GM19099 (cell line): ENCODE results near the gene SAG.

Experiments used
- POLR2A ChIP-seq: IDR thresholded peaks from 3 replicates; pipeline ENCODE4 v1.6.1; 2011; ENCODE audit warnings: low read depth; ENCODE audit not compliant: insufficient read length; ENCODE audit errors: extremely low read depth

SAG gene

DNA sequence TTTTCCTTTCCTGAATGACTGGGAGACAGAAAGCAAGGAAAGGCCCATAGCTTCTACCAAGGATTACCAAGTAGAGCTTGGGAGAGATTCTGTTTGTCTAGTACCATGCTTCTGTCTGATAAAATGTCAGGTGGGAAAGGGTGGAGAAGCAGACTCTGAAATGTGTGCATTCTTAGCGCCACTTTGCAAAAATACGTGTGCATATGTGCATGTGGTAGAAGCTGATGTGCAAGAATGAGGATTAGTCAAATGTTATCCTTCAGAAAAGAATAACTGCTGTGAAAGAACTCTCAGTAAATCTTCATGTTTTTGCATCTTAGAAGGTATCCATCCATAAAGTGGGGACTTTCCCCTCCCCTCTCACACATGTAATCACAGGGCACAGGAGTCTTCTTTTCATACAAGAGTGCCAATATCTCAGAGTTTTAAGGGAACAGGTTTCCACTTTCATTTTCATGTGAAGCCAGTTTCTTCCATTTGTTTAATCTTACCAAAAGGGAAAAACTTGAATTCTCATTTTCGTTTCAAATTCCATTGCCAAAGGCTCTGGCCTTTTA lies 31.3 kb downstream of the SAG start:
- no peak for TF ChIP-seq POLR2A

DNA sequence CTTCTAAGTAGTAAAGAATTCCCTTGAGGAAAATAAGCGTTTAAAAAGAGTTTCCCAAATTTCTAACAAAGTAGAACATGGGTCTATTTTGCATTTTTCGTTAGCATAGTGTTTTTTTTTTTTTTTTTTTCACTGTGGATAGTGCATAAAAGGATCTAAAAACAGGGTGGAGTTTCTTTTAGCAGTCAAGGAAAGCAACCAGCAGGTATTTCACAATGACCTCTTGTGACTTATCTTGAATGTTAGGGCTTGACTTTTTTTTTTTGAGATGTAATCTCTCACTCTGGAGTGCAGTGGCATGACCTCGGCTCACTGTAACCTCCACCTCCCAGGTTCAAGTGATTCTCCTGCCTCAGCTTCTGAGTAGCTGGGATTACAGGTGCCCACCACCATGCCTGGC lies 31.8 kb downstream of the SAG start:
- no peak for TF ChIP-seq POLR2A

DNA sequence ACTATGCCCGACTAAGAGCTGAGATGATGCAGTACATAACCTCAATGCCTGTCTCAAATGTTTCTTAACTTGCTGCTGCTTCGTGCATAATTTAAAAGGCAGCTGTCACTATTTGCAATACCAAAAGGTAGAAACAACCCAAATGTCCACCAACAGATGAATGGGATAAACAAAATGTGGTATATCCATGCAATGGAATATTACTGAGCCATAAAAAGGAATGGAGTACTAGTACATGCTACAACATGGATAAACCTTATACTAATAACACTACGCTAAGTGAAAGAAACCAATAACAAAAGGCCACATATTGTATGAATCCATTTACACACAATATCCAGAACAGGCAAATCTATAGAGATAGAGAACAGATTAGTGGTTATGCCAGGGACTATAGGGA lies 33.7 kb downstream of the SAG start:
- no peak for TF ChIP-seq POLR2A

DNA sequence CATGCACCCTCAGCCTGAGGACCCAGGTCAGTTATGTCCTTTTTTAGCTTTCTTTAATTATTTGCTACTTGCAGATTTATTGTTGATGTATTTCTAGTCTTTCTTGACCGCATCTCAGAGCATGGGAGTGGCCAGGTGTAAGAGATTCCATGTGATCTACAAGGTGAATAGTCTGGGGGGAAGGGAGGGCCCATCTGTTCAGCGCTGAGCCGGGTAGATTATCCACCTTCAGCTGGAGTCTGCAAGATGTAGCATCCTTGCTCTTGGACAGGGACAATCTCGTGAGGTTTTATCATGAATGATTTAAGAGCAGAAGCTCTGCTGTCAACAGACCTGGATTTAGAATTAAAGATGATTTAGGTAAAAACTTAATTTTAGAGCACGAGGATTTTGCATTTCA lies 34.7 kb downstream of the SAG start:
- no peak for TF ChIP-seq POLR2A

DNA sequence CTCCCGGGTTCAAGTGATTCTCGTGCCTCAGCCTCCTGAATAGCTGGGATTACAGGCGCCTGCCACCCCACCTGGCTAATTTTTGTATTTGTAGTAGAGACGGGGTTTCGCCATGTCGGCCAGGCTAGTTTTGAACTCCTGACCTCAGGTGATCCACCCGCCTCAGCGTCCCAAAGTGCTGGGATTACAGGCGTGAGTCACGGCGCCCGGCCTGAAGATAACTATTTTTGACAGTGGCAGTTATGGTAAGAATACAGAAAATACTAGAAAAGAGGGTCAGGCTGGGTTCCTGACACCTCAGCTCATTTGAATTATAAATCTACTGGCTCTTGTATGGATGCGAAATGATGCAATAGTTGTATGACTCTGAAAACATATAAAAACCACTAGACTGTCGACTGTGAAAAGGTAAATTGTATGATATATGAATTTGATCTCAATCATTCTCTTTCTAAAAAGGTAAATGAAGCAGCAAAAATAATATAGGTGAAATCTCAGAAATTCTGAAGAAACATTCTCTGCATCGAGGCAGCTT lies 35.6 kb downstream of the SAG start:
- TF ChIP-seq POLR2A: no peak

DNA sequence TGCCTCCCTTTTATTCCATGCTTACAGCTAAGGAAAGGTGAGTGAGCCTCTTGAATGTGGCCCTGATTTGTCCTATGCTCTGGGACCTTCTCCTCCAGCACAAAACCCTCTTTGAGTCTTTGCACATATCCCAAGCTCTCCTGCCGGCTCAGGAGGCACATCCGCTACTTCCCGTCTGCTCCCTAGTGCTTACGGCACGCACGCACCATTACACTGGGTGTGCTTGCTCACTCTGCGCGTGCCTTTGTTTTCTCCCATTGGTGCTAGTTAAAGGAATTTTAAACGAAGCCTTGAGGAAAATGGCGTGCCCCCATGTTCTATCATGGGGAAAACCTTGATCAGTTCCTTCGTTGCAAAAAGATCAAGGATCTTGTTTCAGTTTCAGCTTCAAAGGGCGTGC lies 38.8 kb downstream of the SAG start:
- no peak for TF ChIP-seq POLR2A

DNA sequence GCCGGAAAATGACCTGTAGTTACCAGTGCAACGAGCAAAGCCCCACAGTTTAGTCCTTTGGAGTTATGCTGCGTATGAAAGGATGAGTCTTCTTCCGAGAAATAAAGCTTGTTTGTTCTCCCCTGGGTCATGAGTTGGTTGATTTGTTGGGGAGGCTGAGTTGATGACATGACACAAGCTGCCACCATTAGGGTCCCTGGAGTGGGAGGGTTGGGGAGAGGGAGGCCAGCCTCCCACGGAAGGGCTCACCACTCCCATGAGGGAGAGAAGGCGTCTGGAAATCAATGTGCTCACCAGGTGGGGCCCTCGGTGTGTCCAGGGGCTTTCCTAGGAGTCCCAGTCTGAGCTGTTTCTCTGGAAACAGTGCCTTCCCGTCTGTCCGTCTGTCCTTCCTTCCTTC lies 39.3 kb downstream of the SAG start:
- no peak for TF ChIP-seq POLR2A

DNA sequence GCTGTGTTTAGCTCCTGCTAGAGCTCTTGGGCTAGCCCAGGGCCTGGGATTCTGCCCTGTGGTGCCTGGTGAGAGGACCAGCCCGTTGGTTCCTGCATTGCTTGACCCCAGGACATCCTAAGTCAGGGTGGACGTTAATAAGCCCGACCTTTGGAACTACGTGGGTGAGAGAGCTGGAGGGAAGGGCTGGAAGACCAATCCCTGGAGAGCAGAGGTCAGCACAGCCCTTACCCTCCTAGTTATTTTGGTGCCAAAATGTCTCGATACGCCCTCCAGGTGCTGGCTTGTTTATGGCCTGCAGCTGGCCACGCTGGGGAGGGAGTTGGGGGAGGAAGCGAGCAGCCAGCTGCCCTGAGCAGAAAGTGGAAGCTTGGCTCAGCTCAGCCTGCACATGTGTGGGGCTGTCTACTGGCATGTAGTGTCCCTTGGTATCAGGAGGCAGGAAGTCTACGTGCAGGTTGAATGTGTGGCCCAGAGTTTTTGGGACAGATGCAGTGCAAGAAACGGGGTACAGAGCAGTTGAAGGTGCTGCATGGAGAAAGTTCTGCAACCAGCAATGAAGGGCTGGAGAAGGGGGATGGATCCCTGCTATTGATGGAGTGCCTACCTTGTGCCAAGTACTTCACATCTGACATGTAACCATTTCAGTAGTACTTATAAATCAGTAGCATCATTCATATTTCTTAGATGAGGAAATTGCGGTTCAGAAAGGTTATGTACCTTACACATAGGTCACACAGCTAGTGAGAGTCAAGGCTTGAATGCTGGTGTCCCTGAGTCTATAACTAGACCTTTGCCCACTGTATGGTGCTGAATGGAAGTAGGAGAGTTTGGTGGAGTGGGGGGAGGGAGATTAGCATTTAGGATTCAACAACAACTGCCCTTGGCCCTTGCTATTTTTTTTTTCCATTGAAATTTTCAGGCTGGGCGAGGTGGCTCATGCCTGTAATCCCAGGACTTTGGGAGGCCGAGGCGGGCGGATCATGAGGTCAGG lies 41.7 kb downstream of the SAG start:
- TF ChIP-seq POLR2A: no peak

DNA sequence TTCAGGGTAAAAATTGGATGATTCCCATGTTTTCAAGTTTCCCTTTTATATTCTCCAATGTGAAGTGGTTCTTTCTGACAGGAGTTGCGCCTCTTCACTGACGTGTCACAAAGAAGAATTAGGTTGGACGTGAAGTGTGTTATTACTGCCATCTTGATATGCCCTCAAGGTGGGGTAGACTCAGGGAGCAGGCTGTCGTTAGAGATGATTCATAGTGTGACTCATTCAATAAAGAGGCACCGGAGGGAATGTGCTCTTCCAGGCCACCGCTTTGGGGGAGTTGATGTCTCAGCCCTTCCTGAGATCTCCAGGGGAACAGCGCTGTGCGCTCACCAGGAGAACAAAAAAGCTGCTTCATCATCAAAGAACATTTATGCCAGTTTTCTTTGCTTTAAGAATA lies 43.1 kb downstream of the SAG start:
- no peak for TF ChIP-seq POLR2A

DNA sequence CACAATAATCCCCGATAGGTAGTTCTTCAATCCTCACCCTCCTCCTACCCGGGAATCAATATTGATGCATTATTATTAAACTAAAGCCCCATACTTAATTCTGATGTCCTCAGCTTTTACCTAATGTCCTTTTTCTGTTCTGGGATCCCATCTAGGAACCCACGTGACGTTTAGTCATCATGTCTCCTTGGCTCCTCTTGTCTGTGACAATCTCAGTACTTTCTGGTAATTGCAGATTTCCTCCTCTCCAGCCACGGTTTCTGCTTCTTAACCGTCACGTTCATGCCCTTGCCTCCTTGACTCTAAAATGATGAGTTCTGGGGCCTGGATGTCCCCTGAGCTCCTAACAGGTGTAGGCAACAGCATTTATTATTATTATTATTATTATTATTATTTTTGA lies 43.8 kb downstream of the SAG start:
- TF ChIP-seq POLR2A: no peak

DNA sequence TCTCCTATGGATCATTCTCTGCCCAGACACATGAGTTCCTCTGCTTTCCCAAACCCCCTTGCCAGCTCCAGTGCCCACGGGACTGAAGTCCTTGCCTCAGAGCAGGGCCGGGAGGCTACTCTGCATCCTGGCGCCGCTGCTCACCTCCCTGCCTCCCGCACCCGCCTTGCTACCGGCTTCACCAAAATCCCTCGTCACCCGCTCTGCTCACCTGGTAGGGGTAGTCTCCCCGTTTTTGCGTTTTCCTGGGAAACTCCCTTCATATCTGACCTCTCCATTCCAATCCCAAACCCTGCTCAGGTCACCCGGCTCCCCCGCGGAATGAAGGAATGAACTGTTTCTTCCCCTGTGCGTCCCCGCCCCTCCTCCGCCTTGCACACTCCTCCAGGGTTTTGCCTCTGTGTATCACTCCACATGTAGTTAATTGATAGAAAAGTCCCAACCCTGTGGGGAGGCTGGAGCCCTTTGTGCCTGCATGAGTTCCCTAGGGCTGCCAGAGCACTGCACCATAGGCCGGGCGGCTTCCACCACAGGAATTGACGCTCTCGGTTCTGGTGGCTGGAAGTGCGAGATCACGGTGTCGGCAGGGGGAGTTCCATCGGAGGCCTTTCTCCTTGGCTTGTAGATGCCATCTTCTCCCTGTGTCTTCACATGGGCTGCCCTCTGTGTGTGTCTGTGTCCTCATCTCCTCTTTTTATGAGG lies 44.7 kb downstream of the SAG start:
- TF ChIP-seq POLR2A: no peak

DNA sequence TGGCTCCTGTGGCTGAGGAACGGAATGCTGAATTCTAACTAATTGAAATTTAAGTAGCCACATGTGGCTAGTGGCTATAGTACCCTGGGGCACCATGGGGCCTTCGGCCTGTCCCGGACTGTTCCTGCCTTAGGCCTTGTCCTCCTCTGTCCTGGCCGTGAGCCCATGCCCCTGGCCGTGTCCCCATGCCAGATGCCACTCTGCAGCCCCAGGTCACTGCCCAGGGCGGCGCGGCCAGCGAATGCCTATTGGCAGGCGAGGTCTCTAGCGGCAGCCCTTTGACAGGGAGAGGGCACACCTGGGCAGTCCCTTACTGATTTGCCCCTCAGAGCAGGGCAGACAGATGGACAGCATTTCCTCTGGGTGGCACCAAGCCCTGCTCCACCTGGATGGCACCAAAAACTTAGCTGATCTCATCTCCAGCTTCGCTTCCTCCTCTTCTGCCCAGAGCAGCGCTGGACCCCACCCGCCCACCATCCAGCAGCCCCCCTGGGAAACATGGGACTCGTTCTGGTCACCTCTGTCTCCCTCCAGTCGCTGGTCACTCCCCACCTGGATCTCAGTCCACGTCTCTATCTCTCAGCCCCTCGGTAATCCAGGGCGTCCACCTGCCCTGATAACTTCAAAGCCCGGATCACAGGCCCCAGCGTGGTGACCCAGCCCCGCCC lies 45.6 kb downstream of the SAG start:
- no peak for TF ChIP-seq POLR2A

DNA sequence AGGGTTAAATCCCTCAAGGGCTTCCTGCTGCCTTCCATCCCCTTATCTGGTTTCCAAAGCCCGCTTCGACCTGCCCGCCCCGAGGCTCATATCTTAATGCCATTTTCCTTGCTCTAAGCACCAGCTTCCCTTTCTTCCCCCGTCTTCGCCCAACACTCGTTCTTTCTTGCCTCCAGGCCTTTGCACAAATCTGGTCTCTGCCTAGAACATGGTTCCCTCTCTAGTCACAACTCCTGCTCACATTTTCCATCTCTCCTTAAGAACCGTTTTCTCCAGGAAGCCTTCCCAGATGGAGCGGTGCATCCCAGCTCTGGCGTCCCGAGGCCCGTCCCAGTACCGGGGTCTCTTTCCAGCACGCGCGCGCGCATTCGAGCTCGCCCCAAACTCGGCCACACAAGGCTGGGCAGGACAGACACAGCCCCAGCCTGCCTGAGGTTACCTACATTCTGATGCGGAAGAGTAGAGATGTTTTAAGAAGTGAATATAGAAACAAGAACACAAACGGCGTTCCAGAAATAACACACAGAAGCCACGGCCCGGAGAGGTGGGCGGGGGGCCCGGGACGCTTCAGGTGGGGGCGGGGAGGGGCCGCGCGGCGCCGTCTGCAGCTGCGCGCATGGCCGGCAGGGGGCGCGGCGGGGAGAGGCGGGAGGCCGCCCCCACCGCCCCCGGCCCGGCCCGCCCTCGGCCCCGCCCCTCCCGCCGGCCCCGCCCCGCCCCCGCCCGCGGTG lies 46.3 kb downstream of the SAG start, which contains the start of gene DGKD:
DGKD (plus strand) TSS at position 726 of the 731 bp plus-strand sequence. CDS start 25 bp downstream, outside the sequence.
- peak; percentile 65 for TF ChIP-seq POLR2A

DNA sequence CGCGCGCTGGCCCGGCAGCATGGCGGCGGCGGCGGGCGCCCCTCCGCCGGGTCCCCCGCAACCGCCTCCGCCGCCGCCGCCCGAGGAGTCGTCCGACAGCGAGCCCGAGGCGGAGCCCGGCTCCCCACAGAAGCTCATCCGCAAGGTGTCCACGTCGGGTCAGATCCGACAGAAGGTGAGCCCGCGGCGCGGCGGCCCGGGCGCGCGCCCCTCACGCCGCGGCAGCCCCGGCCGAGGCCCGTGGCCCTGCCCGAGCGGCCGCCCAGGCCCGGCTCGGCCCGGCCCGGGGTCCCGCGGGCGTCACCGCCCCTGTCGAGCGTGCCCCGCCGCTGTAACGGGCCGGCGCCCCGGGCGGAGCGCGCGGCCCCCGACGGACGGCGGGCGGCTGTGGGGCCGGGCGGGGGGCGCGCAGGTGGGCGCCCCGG lies 46.9 kb downstream of the SAG start:
- peak; percentile 70 for TF ChIP-seq POLR2A
